Measurements from ENCODE around the gene HNF4A. TPM values are rescaled to one million over a fixed set of nuclear protein-coding genes. Genes with fewer than 3 reads are reported as not detected.

Gene HNF4A
- total RNA-seq, 4 donors from 2014 or later: not detected

- H3K9me3 ChIP-seq: no peaks in the 10 kb centered on the region
- H3K36me3 ChIP-seq: peaks cover 0 to 6% of the 10 kb centered on the region in 2 donors
- peak within 1 kb of the TSS; percentile 95 to 96 (median 96) for H3K27ac ChIP-seq
- 6 to 7% methylated on average over 18 to 27 of the region's 55 CpGs for WGBS, 2 donors
- peaks cover 14 to 15% of the 10 kb centered on the region in 2 donors for H3K4me1 ChIP-seq
- DNase-seq: peak; percentile 90 to 93
- peak; percentile 93 to 99 for TF ChIP-seq POLR2A (IDR thresholded peaks at IDR 0.05)
- TF ChIP-seq, protein P1, sequence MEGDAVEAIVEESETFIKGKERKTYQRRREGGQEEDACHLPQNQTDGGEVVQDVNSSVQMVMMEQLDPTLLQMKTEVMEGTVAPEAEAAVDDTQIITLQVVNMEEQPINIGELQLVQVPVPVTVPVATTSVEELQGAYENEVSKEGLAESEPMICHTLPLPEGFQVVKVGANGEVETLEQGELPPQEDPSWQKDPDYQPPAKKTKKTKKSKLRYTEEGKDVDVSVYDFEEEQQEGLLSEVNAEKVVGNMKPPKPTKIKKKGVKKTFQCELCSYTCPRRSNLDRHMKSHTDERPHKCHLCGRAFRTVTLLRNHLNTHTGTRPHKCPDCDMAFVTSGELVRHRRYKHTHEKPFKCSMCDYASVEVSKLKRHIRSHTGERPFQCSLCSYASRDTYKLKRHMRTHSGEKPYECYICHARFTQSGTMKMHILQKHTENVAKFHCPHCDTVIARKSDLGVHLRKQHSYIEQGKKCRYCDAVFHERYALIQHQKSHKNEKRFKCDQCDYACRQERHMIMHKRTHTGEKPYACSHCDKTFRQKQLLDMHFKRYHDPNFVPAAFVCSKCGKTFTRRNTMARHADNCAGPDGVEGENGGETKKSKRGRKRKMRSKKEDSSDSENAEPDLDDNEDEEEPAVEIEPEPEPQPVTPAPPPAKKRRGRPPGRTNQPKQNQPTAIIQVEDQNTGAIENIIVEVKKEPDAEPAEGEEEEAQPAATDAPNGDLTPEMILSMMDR (IDR thresholded peaks at IDR 0.05): peak in 4 of 6 experiments; percentile 45 to 69 (median 50)
- intact Hi-C loops (cut with DNase I): loop anchor here (10.0 kb wide), 2 partner anchors 139 to 261 kb away; partner anchors contain the start of gene OSER1
- H3K4me3 ChIP-seq (replicated peaks in 1 of 3): peak within 1 kb of the TSS; percentile 29 to 95 (median 70)
- H3K27me3 ChIP-seq: no peaks in the 10 kb centered on the region
Observed at GRCh38 chr20:44475694-44476560, 120.4 kb downstream of the HNF4A start, which contains the start of gene TTPAL. TSS of gene TTPAL (plus strand) at chr20:44475874. CDS start at chr20:44480000, 4,126 bp downstream.

DNA sequence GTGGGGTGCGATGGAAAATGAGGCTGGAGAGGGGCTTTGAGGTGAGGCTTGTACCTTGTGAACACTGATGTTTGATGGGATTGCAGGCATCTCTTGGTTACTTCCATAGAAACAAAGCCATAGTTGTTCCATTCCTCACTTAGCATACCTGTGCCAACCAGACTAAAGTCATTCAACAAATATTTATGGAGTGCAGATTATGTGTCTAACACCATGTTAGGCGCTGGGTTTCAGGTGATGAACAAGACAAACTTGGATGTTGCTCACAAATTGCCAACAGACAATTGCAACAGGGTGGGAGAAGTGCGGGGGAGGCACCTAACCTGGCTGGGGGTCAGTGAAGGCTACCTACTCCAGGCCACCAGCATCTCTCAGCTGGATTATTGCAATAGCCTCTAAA is 121.7 kb downstream of the HNF4A start:
- H3K9me3 ChIP-seq: no peaks in the 10 kb centered on the region
- WGBS, 2 donors: 93 to 95% methylated on average over 3 of the region's 3 CpGs

GRCh38 chr20:44478206-44478605 is 122.7 kb downstream of the HNF4A start:
- 85 to 91% methylated on average over 6 of the region's 6 CpGs for WGBS, 2 donors
- intact Hi-C loops (cut with DNase I): loop anchor here (10.0 kb wide), 2 partner anchors 137 to 263 kb away; partner anchors contain the start of gene OSER1
- Histone ChIP-seq H3K27me3 (no peaks in the 10 kb centered on the region), H3K36me3 (peaks cover 0 to 6% of the 10 kb centered on the region in 2 donors), H3K27ac (no peak overlapping the region), H3K4me3 (replicated peaks in 1 of 3) (no peak overlapping the region), H3K9me3 (no peaks in the 10 kb centered on the region), H3K4me1 (peaks cover 14 to 15% of the 10 kb centered on the region in 2 donors)
- TF ChIP-seq POLR2A (IDR thresholded peaks at IDR 0.05): no peak
- TF ChIP-seq, protein P1 (IDR thresholded peaks at IDR 0.05): no peak
- no peak for DNase-seq

More for the DNA sequence above, 121.7 kb downstream of the HNF4A start:
- Histone ChIP-seq H3K27ac (peak overlapping the region in 2 of 3 donors; percentile 95 to 96), H3K36me3 (peaks cover 0 to 6% of the 10 kb centered on the region in 2 donors), H3K27me3 (no peaks in the 10 kb centered on the region), H3K4me3 (replicated peaks in 1 of 3) (no peak overlapping the region), H3K4me1 (peaks cover 14 to 15% of the 10 kb centered on the region in 2 donors)
- DNase-seq: no peak
- intact Hi-C loops (cut with DNase I): loop anchor here (10.0 kb wide), 2 partner anchors 138 to 262 kb away; partner anchors contain the start of gene OSER1
- TF ChIP-seq, protein P1 (IDR thresholded peaks at IDR 0.05): no peak
- no peak for TF ChIP-seq POLR2A (IDR thresholded peaks at IDR 0.05)

GRCh38 chr20:44479643-44480042 is 124.1 kb downstream of the HNF4A start:
- 78 to 82% methylated on average over 5 of the region's 5 CpGs for WGBS, 2 donors
- Histone ChIP-seq H3K36me3 (peaks cover 0 to 11% of the 10 kb centered on the region in 2 donors), H3K27me3 (no peaks in the 10 kb centered on the region), H3K9me3 (no peaks in the 10 kb centered on the region), H3K4me1 (peaks cover 19 to 23% of the 10 kb centered on the region in 2 donors), H3K27ac (no peak overlapping the region), H3K4me3 (replicated peaks in 1 of 3) (no peak overlapping the region)
- DNase-seq: no peak
- TF ChIP-seq POLR2A (IDR thresholded peaks at IDR 0.05): no peak
- TF ChIP-seq, protein P1 (IDR thresholded peaks at IDR 0.05): no peak
- intact Hi-C loops (cut with DNase I): loop anchor here (10.0 kb wide), 2 partner anchors 135 to 265 kb away; partner anchors contain the start of gene OSER1

All from thyroid gland (tissue), 4 donors.